ENCODE data around the gene AKNA. TPM values are rescaled to one million over a fixed set of nuclear protein-coding genes. Genes with fewer than 3 reads are reported as not detected.

AKNA gene
- total and polyA plus RNA-seq, 2 donors from 2014 or later, result 6.1 to 52.1 TPM

DNA sequence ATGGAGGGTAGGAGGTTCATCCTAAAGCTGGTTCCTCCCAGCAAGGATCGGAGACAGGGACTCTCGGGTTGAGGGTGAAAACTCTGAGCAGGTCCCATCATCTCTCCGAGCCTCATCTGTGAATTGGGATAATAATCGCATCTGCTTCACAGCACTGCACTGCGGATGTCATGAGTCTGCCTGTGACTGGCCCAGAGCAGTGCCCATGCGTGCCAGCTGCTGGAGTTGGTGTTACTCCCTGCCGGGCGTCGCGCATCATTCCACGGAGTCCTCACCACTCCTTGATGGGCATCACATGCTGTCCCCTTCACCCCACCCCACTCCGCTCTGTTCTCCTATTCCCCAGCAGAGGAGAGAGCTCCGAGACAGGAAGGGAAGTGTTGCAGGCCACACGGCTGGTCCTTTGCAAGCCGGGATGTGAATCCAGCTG, 100.0 kb downstream of the AKNA start:
- intact Hi-C loops (cut with DNase I), result loop anchor here (5.0 kb wide), 1 partner anchor 130 kb away; the partner anchor contains the start of gene COL27A1
- TF ChIP-seq, protein P1, sequence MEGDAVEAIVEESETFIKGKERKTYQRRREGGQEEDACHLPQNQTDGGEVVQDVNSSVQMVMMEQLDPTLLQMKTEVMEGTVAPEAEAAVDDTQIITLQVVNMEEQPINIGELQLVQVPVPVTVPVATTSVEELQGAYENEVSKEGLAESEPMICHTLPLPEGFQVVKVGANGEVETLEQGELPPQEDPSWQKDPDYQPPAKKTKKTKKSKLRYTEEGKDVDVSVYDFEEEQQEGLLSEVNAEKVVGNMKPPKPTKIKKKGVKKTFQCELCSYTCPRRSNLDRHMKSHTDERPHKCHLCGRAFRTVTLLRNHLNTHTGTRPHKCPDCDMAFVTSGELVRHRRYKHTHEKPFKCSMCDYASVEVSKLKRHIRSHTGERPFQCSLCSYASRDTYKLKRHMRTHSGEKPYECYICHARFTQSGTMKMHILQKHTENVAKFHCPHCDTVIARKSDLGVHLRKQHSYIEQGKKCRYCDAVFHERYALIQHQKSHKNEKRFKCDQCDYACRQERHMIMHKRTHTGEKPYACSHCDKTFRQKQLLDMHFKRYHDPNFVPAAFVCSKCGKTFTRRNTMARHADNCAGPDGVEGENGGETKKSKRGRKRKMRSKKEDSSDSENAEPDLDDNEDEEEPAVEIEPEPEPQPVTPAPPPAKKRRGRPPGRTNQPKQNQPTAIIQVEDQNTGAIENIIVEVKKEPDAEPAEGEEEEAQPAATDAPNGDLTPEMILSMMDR (IDR thresholded peaks at IDR 0.05; ENCODE audit: borderline replicate concordance, extremely low read depth, insufficient read depth), result no peak
- Histone ChIP-seq H3K27me3 (ENCODE audit: control insufficient read depth, insufficient read depth, low read length) (no peaks in the 10 kb centered on the region), H3K36me3 (ENCODE audit: control insufficient read depth in 2 of 3, insufficient read depth in 3 of 3, low read length in 3 of 3) (peaks cover 0 to 2% (median 0%) of the 10 kb centered on the region in 3 donors), H3K9me3 (ENCODE audit: control insufficient read depth in 2 of 3, insufficient read depth in 1 of 3, low read length in 3 of 3) (no peaks in the 10 kb centered on the region), H3K9ac (ENCODE audit: low read length in 3 of 3) (no peak overlapping the region), H3K27ac (ENCODE audit: low read depth in 2 of 2, low read length in 2 of 2) (no peak overlapping the region), H3K4me1 (ENCODE audit: control insufficient read depth in 2 of 3, insufficient read depth in 2 of 3, low read depth in 1 of 3, low read length in 3 of 3) (peaks cover 0 to 10% (median 7%) of the 10 kb centered on the region in 3 donors), H3K4me3 (ENCODE audit: low read length in 3 of 3) (no peak overlapping the region)
- FAIRE-seq (no peak), DNase-seq (peak in 2 of 5 donors; percentile 44 to 59)

GRCh38 chr9:114287001-114287762, 100.6 kb downstream of the AKNA start:
- Histone ChIP-seq H3K9me3 (ENCODE audit: control insufficient read depth in 2 of 3, insufficient read depth in 1 of 3, low read length in 3 of 3) (no peaks in the 10 kb centered on the region), H3K4me1 (ENCODE audit: control insufficient read depth in 2 of 3, insufficient read depth in 2 of 3, low read depth in 1 of 3, low read length in 3 of 3) (peaks cover 0 to 10% (median 7%) of the 10 kb centered on the region in 3 donors), H3K36me3 (ENCODE audit: control insufficient read depth in 2 of 3, insufficient read depth in 3 of 3, low read length in 3 of 3) (peaks cover 0 to 2% (median 0%) of the 10 kb centered on the region in 3 donors), H3K4me3 (ENCODE audit: low read length in 3 of 3) (no peak overlapping the region), H3K27me3 (ENCODE audit: control insufficient read depth, insufficient read depth, low read length) (no peaks in the 10 kb centered on the region), H3K9ac (ENCODE audit: low read length in 3 of 3) (no peak overlapping the region), H3K27ac (ENCODE audit: low read depth in 2 of 2, low read length in 2 of 2) (no peak overlapping the region)
- TF ChIP-seq, protein P1 (IDR thresholded peaks at IDR 0.05; ENCODE audit: borderline replicate concordance, extremely low read depth, insufficient read depth), result no peak
- DNase-seq (peak in 2 of 5 donors; percentile 41 to 59), FAIRE-seq (no peak)
- intact Hi-C loops (cut with DNase I), result loop anchor here (5.0 kb wide), 1 partner anchor 130 kb away; the partner anchor contains the start of gene COL27A1

DNA sequence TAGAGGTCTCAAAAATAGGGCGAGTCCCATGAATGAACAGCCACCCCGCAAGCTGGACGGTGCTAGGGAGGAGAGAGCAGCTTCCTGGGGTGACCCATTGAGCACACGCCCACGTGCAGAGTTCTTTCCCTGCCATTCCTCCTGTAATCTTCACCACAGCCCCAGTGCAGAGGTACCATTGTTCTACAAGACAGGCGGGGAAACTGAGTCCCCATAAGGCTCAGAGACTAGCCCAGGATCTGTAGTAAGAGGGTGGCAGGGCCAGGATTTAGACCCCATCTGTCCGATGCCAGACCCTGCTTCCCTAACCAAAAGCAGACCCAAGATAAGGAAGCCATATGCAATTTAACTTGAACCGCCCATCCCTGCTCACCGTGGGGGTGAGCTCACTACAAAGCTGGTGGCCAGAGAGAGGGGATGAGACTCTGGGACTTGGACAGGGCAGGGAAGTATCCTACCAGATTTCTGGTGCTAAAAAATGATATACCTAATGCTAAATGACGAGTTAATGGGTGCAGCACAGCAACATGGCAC, 101.6 kb downstream of the AKNA start:
- Histone ChIP-seq H3K36me3 (ENCODE audit: control insufficient read depth in 2 of 3, insufficient read depth in 3 of 3, low read length in 3 of 3) (no peaks in the 10 kb centered on the region), H3K9ac (ENCODE audit: low read length in 3 of 3) (no peak overlapping the region), H3K27ac (ENCODE audit: low read depth in 2 of 2, low read length in 2 of 2) (no peak overlapping the region), H3K4me1 (ENCODE audit: control insufficient read depth in 2 of 3, insufficient read depth in 2 of 3, low read depth in 1 of 3, low read length in 3 of 3) (peaks cover 0 to 10% (median 7%) of the 10 kb centered on the region in 3 donors), H3K27me3 (ENCODE audit: control insufficient read depth, insufficient read depth, low read length) (no peaks in the 10 kb centered on the region), H3K9me3 (ENCODE audit: control insufficient read depth in 2 of 3, insufficient read depth in 1 of 3, low read length in 3 of 3) (no peaks in the 10 kb centered on the region), H3K4me3 (ENCODE audit: low read length in 3 of 3) (no peak overlapping the region)
- intact Hi-C loops (cut with DNase I), result loop anchor here (5.0 kb wide), 1 partner anchor 129 kb away; the partner anchor contains the start of gene COL27A1
- DNase-seq (peak in 2 of 5 donors; percentile 11 to 15), FAIRE-seq (no peak)
- TF ChIP-seq, protein P1 (IDR thresholded peaks at IDR 0.05; ENCODE audit: borderline replicate concordance, extremely low read depth, insufficient read depth), result no peak

Data from kidney (tissue), 14 donors.